ENCODE results near the gene CDO1. TPM values are rescaled to one million over a fixed set of nuclear protein-coding genes. Genes with fewer than 3 reads are reported as not detected.

Gene CDO1
- not detected for polyA plus RNA-seq

DNA sequence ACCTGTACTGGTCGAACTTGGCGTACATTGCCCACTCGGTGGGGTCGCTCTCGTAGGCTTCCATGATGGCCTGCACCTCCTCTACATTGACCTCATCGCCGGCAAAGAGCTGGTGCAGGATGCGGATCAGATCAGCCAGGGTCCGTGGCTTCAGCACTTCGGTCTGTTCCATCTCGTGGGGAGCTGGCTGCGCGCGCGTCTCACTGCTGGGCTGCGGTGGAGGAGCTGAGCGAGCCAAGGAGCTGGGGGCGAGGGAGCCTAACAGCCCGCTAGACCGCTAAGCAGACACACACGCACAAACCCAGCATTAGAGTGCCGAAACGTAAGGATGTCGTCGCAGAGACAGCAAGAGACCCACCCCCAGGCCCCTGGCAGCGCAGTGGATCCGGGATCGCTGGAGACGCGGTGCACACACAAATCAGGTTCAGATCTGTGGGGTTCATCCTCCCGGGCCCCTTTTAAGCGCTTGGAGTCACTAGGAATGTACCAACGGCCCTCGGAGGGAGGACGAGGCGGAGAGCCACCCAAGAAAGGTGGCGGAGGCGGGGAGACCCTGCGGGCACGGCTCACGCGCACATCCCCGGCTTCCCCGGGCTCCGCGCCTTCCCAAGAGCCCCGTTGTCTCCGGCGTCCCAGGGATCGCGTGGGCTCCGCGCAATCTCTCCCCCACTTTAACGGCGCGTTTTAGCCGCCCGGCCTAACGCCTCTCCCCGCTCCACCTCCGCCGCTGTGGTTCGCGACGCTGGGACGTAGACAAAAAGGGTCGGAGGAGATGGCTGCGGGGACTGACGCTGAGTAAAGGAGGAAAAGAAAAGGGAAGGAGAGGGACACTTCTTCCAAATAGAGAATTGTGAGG is at the start of gene CDO1:
TSS of gene CDO1 (minus strand) at position 434 of the 856 bp plus-strand sequence. CDS start at position 172, 262 bp downstream.
- H3K4me3 Mint-ChIP-seq: peak within 1 kb of the TSS; percentile 73 to 86 (median 84)
- peaks cover 11 to 16% (median 13%) of the 10 kb centered on the region in 3 donors for H3K4me1 Mint-ChIP-seq
- H3K9me3 Mint-ChIP-seq: peaks cover 0 to 2% (median 0%) of the 10 kb centered on the region in 3 donors
- H3K36me3 Mint-ChIP-seq: no peaks in the 10 kb centered on the region
- H3K27ac Mint-ChIP-seq: no peak within 1 kb of the TSS
- H3K27me3 Mint-ChIP-seq: peaks cover 40% of the 10 kb centered on the region

DNA sequence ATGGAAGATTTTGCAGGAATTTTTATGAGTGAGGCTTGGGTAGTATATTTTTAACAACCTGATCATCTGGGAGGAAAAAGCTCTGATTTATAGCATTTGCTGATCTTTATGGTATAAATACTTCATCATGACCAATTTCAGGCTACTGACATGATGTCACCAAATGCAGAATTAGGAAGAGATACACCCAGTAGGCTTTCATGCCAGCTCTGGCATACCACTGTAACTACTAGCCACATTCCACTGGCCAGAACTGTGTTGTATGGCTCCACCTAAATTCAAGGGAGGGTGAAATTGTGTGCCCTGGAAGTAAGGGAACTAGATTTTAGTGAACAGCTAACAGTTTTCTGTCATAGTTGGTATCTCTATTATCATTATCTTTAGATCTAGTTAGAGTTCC is 42.9 kb upstream of the CDO1 start:
- H3K4me3 Mint-ChIP-seq: peak overlapping the region in 1 of 4 donors; percentile 46
- no peaks in the 10 kb centered on the region for H3K27me3 Mint-ChIP-seq
- H3K27ac Mint-ChIP-seq: no peak overlapping the region
- H3K9me3 Mint-ChIP-seq: no peaks in the 10 kb centered on the region
- peaks cover 9% of the 10 kb centered on the region for H3K36me3 Mint-ChIP-seq
- peaks cover 9 to 27% (median 20%) of the 10 kb centered on the region in 3 donors for H3K4me1 Mint-ChIP-seq

DNA sequence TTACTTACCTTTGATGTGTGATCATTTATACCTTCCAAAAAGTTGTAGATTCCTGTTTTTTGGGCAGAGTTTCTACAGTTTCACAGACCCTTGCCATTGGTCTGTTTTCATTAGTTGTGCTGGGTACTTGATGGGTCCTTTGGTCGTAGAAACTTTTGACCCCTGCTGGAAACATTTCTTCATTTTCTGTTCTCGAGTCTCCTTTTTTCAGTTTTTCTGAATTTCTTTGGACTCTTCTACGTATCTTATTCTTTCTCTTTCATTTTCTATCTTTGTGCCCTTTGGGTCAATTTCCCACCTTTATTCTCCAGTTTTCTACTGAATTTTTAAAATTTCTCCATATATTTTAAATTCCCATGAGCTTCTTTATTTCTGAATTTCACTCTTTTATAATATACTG is 41.9 kb upstream of the CDO1 start:
- Mint-ChIP-seq H3K27me3 (no peaks in the 10 kb centered on the region), H3K9me3 (peaks cover 0 to 8% (median 0%) of the 10 kb centered on the region in 3 donors), H3K27ac (no peak overlapping the region), H3K36me3 (peaks cover 14% of the 10 kb centered on the region), H3K4me3 (peak overlapping the region in 2 of 4 donors; percentile 21 to 46), H3K4me1 (peaks cover 8 to 32% (median 17%) of the 10 kb centered on the region in 3 donors)

DNA sequence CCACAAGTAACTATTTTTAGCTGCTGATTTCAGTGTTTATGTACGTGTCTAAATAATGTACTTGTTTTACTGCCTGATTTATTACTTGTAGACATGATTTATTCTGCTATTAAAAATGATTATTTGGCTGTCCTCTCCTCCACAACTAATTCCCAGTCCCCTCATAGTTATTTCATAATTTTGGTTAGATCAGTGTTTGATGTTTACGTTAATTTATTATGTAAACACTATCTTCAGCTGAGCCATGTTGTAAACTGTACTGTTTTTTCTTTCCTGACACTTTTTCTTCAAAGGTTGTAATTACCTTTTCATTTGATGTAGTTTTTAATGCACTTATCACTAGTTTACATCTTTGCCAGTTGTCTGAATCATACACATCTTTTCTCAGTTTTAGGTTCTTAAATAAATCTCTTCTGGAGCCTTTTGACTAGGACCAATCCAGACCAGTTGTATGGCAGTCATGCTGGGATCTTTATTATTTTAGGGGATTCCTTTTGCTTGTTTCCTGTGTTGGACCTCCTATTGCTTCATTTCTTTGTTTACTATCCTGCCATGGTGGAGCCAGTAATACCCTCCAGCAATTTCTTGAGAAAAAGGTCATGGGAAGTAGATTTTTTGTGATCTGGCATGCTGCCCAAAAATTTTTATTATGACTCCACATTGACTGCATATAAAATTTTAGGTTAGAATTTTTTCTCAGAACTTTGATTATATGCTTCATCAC is 41.3 kb upstream of the CDO1 start:
- H3K4me3 Mint-ChIP-seq: peak overlapping the region in 1 of 4 donors; percentile 46
- peaks cover 8 to 36% (median 18%) of the 10 kb centered on the region in 3 donors for H3K4me1 Mint-ChIP-seq
- H3K36me3 Mint-ChIP-seq: peaks cover 14% of the 10 kb centered on the region
- no peaks in the 10 kb centered on the region for H3K27me3 Mint-ChIP-seq
- no peak overlapping the region for H3K27ac Mint-ChIP-seq
- H3K9me3 Mint-ChIP-seq: peaks cover 0 to 13% (median 0%) of the 10 kb centered on the region in 3 donors

DNA sequence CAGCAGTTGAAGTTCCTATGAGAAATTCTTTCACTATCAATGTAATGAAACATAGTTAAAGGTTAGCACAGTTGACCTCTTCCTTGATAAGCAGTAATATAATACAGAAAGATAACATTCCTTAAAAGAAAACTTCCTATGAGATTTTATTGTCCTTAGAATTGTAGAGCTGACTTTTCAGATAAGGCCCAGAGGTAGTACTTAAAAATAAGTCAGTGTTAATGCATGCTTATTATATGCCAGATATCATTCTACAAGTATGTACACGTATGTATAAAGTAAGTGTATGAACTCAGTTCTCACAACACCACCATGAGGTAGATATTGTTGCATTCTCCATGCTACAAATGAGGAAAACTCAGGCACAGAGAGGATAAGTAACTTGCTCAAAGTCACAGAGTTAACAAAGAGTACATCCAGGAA is 40.6 kb upstream of the CDO1 start:
- Mint-ChIP-seq H3K27me3 (no peaks in the 10 kb centered on the region), H3K9me3 (peaks cover 0 to 13% (median 0%) of the 10 kb centered on the region in 3 donors), H3K27ac (no peak overlapping the region), H3K36me3 (peaks cover 14% of the 10 kb centered on the region), H3K4me3 (no peak overlapping the region), H3K4me1 (peaks cover 8 to 36% (median 16%) of the 10 kb centered on the region in 3 donors)

DNA sequence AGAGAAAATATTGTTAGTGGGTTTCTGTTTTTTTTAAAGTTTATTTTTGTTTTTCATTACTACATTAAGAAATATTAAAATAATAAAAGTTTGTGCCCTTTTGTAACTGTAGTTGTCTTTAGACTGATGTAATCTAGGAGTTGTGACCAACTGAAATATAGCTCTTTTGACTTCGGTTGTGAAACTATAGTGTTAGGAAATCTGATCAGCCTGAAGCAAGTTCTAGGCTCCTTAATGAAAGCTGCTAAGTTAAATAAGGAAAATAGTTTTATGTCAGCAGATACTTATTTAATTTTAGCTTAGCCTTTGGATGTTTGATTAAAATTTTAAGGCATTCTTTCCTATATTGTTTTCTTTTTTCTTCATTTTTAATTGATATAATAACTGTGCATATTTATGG is 39.5 kb upstream of the CDO1 start:
- Mint-ChIP-seq H3K9me3 (peaks cover 0 to 13% (median 0%) of the 10 kb centered on the region in 3 donors), H3K4me3 (no peak overlapping the region), H3K27me3 (no peaks in the 10 kb centered on the region), H3K27ac (no peak overlapping the region), H3K4me1 (peaks cover 8 to 36% (median 14%) of the 10 kb centered on the region in 3 donors), H3K36me3 (peaks cover 13% of the 10 kb centered on the region)

DNA sequence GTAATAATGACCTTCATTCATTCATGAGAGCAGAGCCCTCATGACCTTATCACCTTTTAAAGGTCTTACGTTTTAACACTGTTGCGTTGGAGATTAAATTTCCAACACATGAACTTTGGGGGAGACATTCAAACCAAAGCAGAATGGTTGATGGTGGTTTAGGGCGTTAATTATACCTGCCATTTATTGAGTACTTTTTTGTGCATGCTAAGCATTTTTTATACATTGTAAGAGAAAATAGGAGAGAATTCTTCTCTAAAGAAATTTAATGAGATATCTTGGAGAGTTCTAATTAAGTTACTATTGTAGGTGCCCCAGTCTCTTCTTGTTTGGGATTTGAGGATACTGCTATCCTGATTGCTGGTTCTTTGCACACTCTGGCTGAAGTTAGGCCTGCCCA is 37.7 kb upstream of the CDO1 start:
- peaks cover 0 to 13% (median 0%) of the 10 kb centered on the region in 3 donors for H3K9me3 Mint-ChIP-seq
- H3K27ac Mint-ChIP-seq: no peak overlapping the region
- H3K27me3 Mint-ChIP-seq: no peaks in the 10 kb centered on the region
- no peak overlapping the region for H3K4me3 Mint-ChIP-seq
- peaks cover 13% of the 10 kb centered on the region for H3K36me3 Mint-ChIP-seq
- H3K4me1 Mint-ChIP-seq: peaks cover 6 to 39% (median 19%) of the 10 kb centered on the region in 3 donors

DNA sequence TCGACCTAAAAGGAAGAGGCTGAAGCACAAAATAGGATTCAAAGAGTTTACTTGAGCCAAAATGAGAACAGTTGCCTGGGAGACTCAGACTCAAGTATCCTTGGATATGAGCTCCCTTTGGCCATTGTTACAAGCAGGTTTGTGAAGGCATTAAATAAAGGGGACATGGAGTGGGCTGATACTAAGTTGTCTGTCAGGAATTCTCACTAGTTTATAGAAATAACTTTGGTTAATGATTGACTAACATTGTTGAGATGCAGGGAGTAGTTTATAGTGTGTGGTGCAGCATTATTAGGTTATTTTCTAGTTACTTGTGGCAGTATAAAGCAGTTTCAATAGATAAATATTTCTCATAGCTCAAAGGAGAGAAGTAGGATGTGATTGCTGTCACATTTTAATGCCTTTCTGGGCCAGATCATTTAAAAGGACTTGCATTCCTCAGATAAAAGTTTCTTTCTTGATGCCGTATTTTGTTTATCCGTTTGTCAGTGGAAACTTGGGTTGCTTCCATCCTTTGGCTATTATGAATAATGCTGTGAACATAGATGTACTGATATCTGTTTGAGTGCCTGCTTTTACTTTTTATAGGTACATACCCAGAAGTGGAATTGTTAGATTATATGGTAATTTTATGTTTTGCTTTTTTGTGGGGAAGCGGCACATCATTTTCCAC is 34.4 kb upstream of the CDO1 start:
- peaks cover 0 to 25% (median 14%) of the 10 kb centered on the region in 3 donors for H3K4me1 Mint-ChIP-seq
- peaks cover 0 to 13% (median 0%) of the 10 kb centered on the region in 3 donors for H3K9me3 Mint-ChIP-seq
- peaks cover 10% of the 10 kb centered on the region for H3K36me3 Mint-ChIP-seq
- no peaks in the 10 kb centered on the region for H3K27me3 Mint-ChIP-seq
- H3K27ac Mint-ChIP-seq: peak overlapping the region in 1 of 3 donors; percentile 44
- no peak overlapping the region for H3K4me3 Mint-ChIP-seq

DNA sequence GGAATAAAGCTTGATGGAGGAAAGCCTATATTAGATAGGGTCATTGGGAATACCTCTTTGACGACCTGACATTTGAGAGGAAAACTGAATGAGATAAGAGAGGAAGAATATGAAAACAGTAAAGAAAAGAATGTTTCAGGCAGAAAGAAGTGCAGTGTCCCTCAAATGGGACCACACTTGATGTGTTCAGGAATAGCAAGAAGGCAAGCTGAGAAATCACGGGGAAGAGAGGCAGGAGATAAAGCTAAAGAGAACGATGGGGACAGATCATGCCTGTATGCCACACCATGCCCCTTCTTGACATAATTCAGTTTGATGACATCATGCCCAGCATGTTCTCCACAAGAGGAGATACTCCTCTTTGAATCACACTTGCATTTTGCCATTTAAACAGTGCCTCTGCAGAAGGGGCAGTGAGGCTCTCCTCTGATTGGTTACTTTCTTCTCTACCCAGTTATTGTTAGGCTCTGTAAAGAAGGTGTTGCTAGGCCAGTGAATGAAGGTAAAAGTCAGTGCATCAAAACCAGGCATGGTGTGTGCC is 32.9 kb upstream of the CDO1 start:
- peaks cover 11 to 35% (median 24%) of the 10 kb centered on the region in 3 donors for H3K4me1 Mint-ChIP-seq
- peaks cover 7% of the 10 kb centered on the region for H3K36me3 Mint-ChIP-seq
- H3K9me3 Mint-ChIP-seq: peaks cover 0 to 13% (median 0%) of the 10 kb centered on the region in 3 donors
- H3K4me3 Mint-ChIP-seq: no peak overlapping the region
- H3K27me3 Mint-ChIP-seq: no peaks in the 10 kb centered on the region
- H3K27ac Mint-ChIP-seq: no peak overlapping the region

DNA sequence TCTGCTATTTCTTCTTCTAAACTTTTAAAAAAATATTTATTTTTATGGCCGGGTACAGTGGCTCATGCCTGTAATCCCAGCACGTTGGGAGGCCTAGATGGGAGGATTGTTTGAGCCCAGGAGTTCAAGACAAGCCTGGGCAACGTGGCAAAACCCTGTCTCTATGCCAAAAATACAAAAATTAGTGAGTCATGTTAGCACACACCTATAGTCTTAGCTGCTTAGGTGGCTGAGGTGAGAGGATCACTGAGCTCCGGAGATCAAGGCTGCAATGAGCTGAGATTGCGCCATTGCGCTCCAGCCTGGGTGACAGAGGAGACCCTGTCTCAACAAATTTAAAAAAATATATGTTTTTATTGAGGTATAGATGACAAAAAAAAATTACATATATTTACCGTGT is 30.8 kb upstream of the CDO1 start:
- Mint-ChIP-seq H3K9me3 (no peaks in the 10 kb centered on the region), H3K36me3 (peaks cover 1% of the 10 kb centered on the region), H3K4me3 (no peak overlapping the region), H3K27ac (no peak overlapping the region), H3K4me1 (peaks cover 25 to 41% (median 37%) of the 10 kb centered on the region in 3 donors), H3K27me3 (no peaks in the 10 kb centered on the region)

DNA sequence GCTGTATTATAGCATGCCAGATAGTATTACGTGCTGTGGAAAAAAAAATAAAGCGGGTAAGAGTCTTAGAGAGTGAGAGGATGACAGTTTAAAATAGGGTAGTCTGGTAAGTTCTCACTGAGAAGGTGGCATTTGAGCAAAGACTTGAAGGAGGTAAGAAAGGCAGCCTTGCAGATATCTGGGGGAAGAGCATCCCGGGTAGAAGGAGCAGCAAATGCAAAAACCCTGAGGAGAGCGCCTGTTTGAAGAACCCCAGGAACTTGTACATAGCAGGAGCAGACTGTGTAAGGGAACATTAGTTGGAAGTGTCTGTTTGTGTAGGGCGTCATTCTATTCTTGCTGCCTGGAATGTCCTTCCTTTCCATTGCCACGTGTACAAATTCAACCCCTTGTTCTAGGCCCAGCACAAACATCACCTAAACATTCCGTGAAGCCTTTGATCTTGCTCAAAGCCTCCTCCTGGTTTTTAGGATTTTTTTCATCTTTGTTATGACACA is 27.9 kb upstream of the CDO1 start:
- peaks cover 37 to 45% (median 40%) of the 10 kb centered on the region in 3 donors for H3K4me1 Mint-ChIP-seq
- peak overlapping the region in 2 of 3 donors; percentile 46 to 98 for H3K27ac Mint-ChIP-seq
- peak overlapping the region in 3 of 4 donors; percentile 21 to 98 (median 53) for H3K4me3 Mint-ChIP-seq
- H3K9me3 Mint-ChIP-seq: no peaks in the 10 kb centered on the region
- H3K36me3 Mint-ChIP-seq: peaks cover 1% of the 10 kb centered on the region
- H3K27me3 Mint-ChIP-seq: no peaks in the 10 kb centered on the region

DNA sequence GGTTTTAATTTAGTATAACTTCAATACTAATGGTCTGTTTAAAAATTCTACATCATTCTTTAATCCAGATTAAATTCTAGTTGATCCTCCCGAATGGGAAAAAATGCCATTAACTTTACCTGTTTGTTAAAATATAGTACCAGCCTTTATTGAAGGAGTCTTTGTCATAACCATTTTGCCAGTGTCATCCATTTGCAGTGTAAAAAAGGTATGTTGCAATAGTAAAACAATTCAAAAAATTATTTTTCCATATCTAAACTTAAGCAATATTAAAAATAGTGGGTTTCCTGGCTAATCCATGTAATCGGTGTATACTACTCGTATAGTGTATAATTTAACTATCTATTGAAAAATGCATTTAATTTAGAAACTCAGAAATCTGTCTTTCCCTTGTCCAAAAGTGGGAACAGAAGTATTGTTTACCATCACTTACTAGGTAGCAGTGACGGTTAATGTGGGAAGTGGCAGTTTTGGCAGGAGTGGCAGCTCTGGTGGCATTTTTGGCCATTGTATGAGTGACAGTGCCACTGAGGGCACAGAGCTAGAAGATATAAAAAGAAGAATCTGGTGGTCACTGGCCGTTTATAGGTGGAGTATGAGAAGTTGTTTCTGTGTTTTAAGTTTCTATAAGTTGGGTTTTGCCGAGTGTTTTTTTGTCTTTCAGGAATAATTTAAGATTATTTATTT is 27.1 kb upstream of the CDO1 start:
- H3K36me3 Mint-ChIP-seq: no peaks in the 10 kb centered on the region
- H3K4me1 Mint-ChIP-seq: peaks cover 40 to 43% (median 43%) of the 10 kb centered on the region in 3 donors
- H3K4me3 Mint-ChIP-seq: peak overlapping the region; percentile 53 to 99 (median 85)

DNA sequence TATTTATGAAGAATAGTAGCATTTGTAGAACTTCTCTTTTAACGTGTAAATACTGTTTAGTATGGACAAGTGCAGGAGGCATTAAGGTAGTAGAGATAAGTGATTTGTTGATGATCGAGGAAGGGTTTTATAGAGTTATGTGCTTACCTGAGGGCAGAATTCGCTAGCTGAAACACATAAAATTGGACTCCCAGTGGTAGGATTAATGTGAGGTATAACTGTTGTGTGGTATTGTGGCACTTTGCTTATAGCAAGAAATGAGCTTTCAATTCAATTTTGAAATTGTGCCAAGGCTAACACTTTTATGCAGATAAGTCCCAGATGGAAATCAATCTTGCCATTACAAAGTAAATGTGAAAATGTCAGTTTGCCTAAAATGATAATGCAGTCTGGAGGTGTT is 26.5 kb upstream of the CDO1 start:
- H3K4me3 Mint-ChIP-seq: peak overlapping the region; percentile 98 to 100 (median 99)
- peaks cover 42 to 46% (median 43%) of the 10 kb centered on the region in 3 donors for H3K4me1 Mint-ChIP-seq
- no peaks in the 10 kb centered on the region for H3K9me3 Mint-ChIP-seq
- no peaks in the 10 kb centered on the region for H3K27me3 Mint-ChIP-seq
- H3K27ac Mint-ChIP-seq: peak overlapping the region; percentile 95 to 98 (median 98)
- H3K36me3 Mint-ChIP-seq: no peaks in the 10 kb centered on the region

More for the DNA sequence above, 27.1 kb upstream of the CDO1 start:
- Mint-ChIP-seq H3K27me3 (no peaks in the 10 kb centered on the region), H3K9me3 (no peaks in the 10 kb centered on the region), H3K27ac (peak overlapping the region in 1 of 3 donors; percentile 98)

Data from IgD-negative memory B cell (primary cell).